Activated CD4-positive, alpha-beta T cell treated with anti-CD3 and anti-CD28 coated beads, Interleukin-2, amount 50 U/mL, for 48 hours (primary cell): ENCODE data around the gene PLK5.
"Not testable (repeated sequence)": the region's sequence is repeated elsewhere in the genome, so short reads cannot be mapped to it uniquely, and the experiment has no call there.

Experiments used
- DNase-seq, 2 experiments: peaks; one replicate each; pipeline ENCODE4 v3.0.0-alpha.2; 2020

Gene PLK5

GRCh38 chr19:1526066-1526778 lies 2.3 kb downstream of the PLK5 start:
- DNase-seq, result no peak

GRCh38 chr19:1526979-1527649 lies 3.2 kb downstream of the PLK5 start:
- no peak for DNase-seq

- no peak for DNase-seq
Measured at GRCh38 chr19:1527650-1528309, 3.9 kb downstream of the PLK5 start.

- no peak for DNase-seq
Measured at GRCh38 chr19:1528596-1529429, 4.9 kb downstream of the PLK5 start.

DNA sequence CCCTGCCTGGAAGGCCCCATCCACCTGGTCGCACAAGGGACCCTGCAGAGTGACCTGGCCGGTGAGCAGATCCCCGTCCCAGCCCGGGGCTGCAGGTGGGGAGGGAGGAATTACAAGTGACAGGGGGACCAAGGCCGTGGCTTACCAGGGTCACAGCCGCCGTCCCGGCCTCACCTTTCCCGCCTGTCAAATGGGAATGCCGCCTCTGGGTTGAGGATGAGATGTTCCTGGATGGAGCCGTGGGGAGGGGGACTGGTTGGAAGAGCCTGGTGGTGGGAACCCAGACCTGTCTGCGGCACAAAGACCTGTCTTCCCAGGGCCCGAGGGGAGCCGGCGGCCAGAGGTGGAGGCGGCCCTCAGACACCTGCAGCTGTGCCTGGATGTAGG lies 5.5 kb downstream of the PLK5 start:
- no peak for DNase-seq

DNA sequence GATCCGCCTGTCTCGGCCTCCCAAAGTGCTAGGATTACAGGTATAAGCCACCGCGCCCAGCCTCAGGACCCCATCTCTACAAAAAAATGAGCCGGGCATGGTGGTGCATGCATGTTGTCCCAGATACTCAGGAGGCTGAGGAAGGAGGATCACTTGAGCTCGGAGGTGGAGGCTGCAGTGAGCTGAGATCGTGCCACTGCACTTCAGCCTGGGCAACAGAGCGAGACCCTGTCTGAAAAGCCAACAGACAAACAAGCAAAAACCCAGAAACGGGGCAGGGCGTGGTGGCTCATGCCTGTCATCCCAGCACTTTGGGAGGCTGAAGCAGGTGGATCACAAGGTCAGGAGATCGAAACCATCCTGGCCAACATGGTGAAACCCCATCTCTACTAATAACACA lies 7.0 kb downstream of the PLK5 start:
- not testable (repeated sequence) for DNase-seq

- DNase-seq, result no peak
Measured at GRCh38 chr19:1531587-1531986, 7.7 kb downstream of the PLK5 start.

DNA sequence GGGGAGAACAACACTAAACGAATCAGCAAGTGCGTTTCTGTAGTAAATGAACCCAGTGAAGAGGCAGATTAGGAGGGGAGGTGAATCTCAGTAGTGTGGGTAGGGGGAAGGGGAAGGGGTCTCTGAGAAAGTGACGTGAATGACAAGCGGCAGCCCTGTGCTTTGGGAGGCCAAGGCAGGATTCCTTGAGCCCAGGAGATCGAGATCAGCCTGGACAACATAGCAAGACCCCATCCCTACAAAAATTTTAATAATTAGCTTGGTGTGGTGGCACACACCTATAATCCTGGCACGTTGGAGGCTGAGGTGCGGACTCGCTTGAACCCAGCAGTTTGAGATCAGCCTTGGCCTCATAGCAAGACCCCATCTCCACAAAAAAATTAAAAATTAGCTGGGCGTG lies 8.1 kb downstream of the PLK5 start:
- no peak for DNase-seq

DNA sequence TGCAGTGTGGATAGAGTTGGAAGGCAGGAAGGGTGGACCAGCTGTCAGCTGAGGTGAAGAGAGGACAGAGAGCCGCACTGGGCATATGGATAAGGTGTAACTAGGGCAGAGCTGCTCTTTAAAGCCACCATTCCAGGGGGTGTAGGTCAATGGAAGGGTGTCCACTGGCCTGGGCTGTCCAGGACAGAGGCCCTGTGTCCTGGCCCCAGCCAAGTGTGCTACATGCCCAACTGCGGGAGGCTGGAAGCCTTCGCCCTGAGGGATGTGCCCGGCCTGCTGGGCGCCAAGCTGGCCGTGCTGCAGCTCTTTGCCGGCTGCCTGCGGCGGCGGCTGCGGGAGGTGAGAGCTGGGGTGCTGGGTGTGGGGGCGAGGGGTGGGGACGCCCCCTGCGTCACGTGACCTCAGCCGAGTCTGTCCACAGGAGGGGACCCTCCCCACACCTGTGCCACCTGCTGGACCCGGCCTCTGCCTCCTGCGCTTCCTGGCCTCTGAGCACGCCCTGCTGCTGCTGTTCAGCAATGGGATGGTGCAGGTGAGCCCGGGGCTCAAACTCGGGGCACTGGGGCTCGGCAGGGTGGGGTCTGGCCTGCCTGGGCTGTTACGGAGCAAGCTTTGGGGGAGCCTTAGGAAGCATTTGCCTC lies 9.8 kb downstream of the PLK5 start:
- no peak for DNase-seq

DNA sequence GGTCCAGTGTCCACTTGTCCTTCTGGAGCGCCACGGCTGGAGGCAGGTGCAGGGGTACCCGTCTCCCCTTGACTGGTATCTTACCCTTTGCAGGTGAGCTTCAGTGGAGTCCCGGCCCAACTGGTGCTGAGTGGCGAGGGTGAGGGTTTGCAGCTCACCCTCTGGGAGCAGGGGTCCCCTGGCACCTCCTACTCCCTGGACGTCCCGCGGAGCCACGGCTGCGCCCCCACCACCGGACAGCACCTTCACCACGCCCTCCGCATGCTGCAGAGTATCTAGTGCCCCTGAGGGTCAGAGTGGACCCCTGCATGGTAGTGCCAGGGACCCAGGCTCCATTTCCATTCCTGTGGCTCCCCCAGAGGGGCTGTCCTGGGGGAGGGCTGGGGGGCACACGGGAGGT lies 11.1 kb downstream of the PLK5 start:
- DNase-seq, result no peak

DNA sequence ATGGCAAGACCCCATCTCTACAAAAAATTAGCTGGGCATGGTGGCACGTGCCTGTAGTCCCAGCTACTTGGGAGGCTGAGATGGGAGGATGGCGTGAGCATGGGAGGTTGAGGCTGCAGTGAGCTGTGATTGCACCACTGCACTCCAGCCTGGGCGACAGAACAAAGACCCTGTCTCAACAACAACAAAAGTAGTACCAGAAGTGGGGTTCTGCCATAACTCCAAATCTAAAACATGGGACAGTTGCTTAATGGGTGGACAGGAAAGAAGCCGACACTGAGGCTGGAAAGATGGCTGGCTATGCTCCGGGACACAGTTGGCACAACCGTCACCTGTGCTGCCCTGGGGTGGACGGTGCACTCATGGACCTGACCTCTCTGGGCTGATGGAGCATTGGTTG lies 11.8 kb downstream of the PLK5 start:
- DNase-seq, result not testable (repeated sequence)

DNA sequence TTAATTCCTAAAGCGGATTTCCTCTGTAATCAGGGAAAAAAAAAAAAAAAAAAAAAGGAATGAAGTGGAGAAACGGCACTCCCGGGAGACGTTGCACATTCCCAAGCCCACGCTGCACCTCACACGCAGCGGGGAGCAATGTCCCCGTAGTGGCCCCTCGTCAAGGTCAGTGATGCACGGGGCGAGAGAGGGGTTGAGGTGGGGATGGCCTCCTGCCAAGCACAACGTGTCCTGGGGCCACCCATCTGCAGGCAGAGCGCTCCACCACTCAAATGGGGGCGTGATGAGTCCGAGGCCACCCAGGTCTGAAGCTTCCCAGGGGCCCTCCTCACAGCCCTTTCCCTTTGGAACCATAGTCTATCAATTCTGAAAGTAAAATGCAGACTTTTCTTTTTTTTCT lies 15.1 kb downstream of the PLK5 start:
- no peak for DNase-seq

GRCh38 chr19:1539749-1540148 lies 15.9 kb downstream of the PLK5 start:
- DNase-seq, result not testable (repeated sequence)

GRCh38 chr19:1540365-1540925 lies 16.6 kb downstream of the PLK5 start:
- DNase-seq, result no peak

GRCh38 chr19:1549332-1549945 lies 25.6 kb downstream of the PLK5 start:
- DNase-seq, result no peak

DNA sequence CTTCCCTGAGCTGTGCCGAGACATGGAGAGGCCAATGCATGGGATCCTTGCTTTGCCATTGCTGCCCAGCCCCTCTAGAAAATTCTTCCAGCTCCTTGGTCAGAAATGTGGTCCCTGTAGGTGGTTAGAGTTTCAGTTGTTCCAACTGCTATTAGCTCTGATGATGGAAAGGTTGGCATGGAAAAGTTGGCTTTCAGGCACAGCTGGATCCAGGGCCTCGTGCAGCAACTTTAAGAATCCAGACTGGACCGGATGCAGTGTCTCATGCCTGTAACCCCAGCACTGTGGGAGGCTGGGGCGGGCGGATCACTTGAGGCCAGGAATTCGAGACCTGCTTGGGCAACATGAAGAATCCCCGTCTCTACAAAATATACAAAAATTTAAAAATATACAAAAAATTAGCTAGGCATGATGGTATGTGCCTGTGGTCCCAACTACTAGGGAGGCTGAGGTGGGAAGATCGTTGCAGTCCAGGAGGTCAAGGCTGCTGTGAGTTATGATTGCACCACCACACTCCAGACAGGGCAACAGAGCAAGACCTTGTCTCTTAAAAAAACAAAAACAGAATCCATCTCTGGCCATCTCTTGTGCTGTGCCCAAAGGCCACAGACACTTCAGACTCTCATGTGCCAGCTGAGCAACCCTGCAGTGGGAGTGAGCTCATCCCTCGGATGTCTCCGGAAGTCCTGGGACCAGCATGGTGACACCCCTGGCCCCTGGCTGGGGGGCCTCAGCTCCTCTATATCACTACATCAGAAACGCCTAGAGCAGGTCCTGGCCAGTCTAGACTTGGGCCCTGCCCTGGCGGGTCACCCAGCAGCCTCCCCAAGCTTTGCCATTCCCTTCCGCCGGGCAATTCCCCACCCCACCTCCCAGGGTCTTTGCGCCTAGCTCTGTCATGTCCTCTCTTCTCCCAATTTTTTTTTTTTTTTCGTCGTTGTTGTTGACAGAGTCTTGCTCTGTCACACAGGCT lies 27.5 kb downstream of the PLK5 start:
- DNase-seq, result no peak

- no peak for DNase-seq
Measured at GRCh38 chr19:1553415-1553814, 29.5 kb downstream of the PLK5 start.

DNA sequence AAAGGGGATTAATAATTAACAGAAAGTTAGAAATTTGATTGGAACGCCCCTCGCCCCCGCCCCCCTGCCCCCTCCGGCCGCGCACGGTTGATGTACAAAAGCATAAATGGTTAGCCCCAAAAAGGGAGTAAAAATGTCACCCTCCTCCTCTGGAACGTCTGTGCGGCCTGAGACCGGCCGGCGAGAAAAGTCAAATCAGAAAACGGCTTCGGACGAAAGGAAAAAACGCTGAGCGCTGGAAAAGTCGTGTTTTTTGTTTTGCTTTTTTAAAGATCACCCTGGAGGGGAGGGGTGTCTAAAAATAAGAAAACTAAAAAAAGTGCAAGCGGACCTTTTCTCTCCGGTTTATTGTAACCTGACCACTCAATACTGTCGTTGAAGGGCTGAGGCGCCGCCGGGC lies 31.1 kb downstream of the PLK5 start:
- DNase-seq, result no peak

- DNase-seq, result no peak
Measured at GRCh38 chr19:1555487-1556389, 31.9 kb downstream of the PLK5 start.
